Trophoblast cell (in vitro differentiated cells and primary cell): ENCODE measurements around the gene SEMA4C.

Experiments used
- DNase-seq, 2 donors: peaks; one replicate each; pipeline ENCODE4 v3.0.0-alpha.2; 2016
- H2AFZ ChIP-seq: 2 replicates; pipeline ENCODE4 v1.6.1; 2013; ENCODE audit warnings: low read length, moderate library complexity, mild to moderate bottlenecking; ENCODE audit not compliant: insufficient read depth, poor library complexity
- H2AK5ac ChIP-seq: 2 replicates; pipeline ENCODE4 v1.6.1; 2013; ENCODE audit warnings: mild to moderate bottlenecking, low read length
- H2BK120ac ChIP-seq: 2 replicates; pipeline ENCODE4 v1.6.1; 2013; ENCODE audit warnings: low read length, mild to moderate bottlenecking, moderate library complexity; ENCODE audit not compliant: insufficient read depth, poor library complexity
- H2BK12ac ChIP-seq: 2 replicates; pipeline ENCODE4 v1.6.1; 2013; ENCODE audit warnings: mild to moderate bottlenecking, low read length, moderate library complexity
- H2BK5ac ChIP-seq: 2 replicates; pipeline ENCODE4 v1.6.1; 2013; ENCODE audit warnings: low read length, low read depth, moderate library complexity, mild to moderate bottlenecking; ENCODE audit not compliant: poor library complexity
- H3K14ac ChIP-seq: 2 replicates; pipeline ENCODE4 v1.6.1; 2013; ENCODE audit warnings: mild to moderate bottlenecking, low read length
- H3K18ac ChIP-seq: 2 replicates; pipeline ENCODE4 v1.6.1; 2013; ENCODE audit warnings: mild to moderate bottlenecking, low read length
- H3K23ac ChIP-seq: 2 replicates; pipeline ENCODE4 v1.6.1; 2013; ENCODE audit warnings: low read length
- H3K27ac ChIP-seq: 2 replicates; pipeline ENCODE4 v1.5.1; 2013; ENCODE audit warnings: low read depth, mild to moderate bottlenecking, inconsistent platforms, low read length, moderate library complexity
- H3K27me3 ChIP-seq: 2 replicates; pipeline ENCODE4 v1.6.1; 2013; ENCODE audit warnings: inconsistent platforms, mild to moderate bottlenecking, low read length, moderate library complexity; ENCODE audit not compliant: insufficient read depth
- H3K36me3 ChIP-seq, 2 experiments: 1 replicate in 1 of 2; 2 replicates in 1 of 2; pipeline ENCODE4 v1.6.1; 2013; ENCODE audit warnings: low read length in 2 of 2, mild to moderate bottlenecking in 2 of 2, moderate library complexity in 1 of 2; ENCODE audit not compliant: insufficient read depth in 2 of 2, control insufficient read depth in 1 of 2
- H3K4ac ChIP-seq: 2 replicates; pipeline ENCODE4 v1.6.1; 2013; ENCODE audit warnings: low read depth, mild to moderate bottlenecking, low read length, moderate library complexity
- H3K4me1 ChIP-seq, 2 experiments: 1 replicate in 1 of 2; 2 replicates in 1 of 2; pipeline ENCODE4 v1.6.1; 2013; ENCODE audit warnings: low read length in 2 of 2, mild to moderate bottlenecking in 2 of 2, moderate library complexity in 1 of 2; ENCODE audit not compliant: insufficient read depth in 2 of 2, control insufficient read depth in 1 of 2
- H3K4me2 ChIP-seq: 2 replicates; pipeline ENCODE4 v1.6.1; 2013; ENCODE audit warnings: inconsistent platforms, mild to moderate bottlenecking, low read length, moderate library complexity
- H3K4me3 ChIP-seq: 2 replicates; pipeline ENCODE4 v1.5.1; 2013; ENCODE audit warnings: mild to moderate bottlenecking, low read depth, low read length, inconsistent platforms
- H3K79me1 ChIP-seq: one replicate; pipeline ENCODE4 v1.6.1; 2013; ENCODE audit warnings: low read length
- H3K79me2 ChIP-seq: 2 replicates; pipeline ENCODE4 v1.6.1; 2013; ENCODE audit warnings: low read length, mild to moderate bottlenecking; ENCODE audit not compliant: control insufficient read depth, insufficient read depth, poor library complexity
- H3K9ac ChIP-seq: 2 replicates; pipeline ENCODE4 v1.6.1; 2013; ENCODE audit warnings: mild to moderate bottlenecking, low read length
- H3K9me3 ChIP-seq: 2 replicates; pipeline ENCODE4 v1.6.1; 2013; ENCODE audit warnings: low read depth, mild to moderate bottlenecking, control low read depth, inconsistent platforms, low read length; ENCODE audit not compliant: insufficient read depth
- H4K12ac ChIP-seq: 2 replicates; pipeline ENCODE4 v1.6.1; 2013; ENCODE audit warnings: low read depth, mild to moderate bottlenecking, low read length, moderate library complexity
- H4K8ac ChIP-seq: 2 replicates; pipeline ENCODE4 v1.6.1; 2013; ENCODE audit warnings: low read depth, mild to moderate bottlenecking, low read length, moderate library complexity
- H4K91ac ChIP-seq: one replicate; pipeline ENCODE4 v1.6.1; 2013; ENCODE audit warnings: low read depth, mild to moderate bottlenecking, low read length, moderate library complexity
- WGBS: extraction: QIAGEN DNeasy Blood & Tissue Kit; methylation state at CpG from one replicate; pipeline ENCODE4 v1.1.7; 2013; ENCODE audit warnings: missing lambda C conversion rate; ENCODE audit not compliant: insufficient read length, insufficient coverage; ENCODE audit errors: extremely low coverage; 5-methylcytosine and 5-hydroxymethylcytosine counted together

The SEMA4C gene

DNA sequence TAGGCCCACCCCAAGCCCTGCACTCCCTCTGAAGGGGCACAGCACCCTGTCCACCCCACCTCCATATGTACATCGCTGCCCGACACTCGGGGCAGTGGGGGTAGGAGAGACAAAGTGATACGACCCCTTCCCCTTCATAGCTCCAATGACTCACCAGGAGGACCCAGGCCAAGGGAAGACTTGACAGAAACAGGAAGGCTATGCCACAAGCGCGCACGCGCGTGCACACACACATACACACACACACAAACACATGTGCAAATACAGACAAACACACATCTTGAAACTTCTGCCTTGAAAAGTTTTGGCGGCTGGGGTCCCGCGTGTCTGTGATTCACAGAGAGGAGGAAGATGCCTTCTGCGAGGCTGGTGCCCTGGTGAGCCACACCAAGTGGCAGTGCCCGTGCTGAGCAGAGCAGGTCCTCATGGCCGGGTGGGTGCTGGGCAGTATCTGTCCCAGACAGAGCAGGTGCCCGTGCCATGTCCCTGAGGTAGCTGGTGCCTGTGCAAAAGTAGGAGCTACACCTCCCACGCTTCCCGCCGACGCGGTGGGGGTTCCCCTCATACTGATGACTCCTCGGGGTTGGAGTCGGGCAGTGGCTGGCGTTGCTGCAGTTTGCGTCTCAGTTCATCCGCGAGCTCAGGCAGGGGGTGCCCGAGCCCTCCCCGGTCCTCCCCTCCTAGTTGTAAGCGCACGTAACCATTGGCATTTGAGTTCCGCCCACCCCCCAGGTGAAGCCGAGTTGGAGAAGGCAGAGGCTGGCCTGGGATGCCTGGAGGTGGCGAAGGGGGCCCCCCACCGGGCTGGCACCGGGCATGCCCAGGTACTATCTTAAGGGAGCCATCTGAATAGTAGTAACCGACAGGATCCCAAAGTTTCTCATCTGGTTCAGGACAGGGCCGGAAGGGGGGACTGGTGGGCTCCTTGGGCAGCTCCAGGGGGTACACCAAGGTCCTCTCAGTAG lies 9.5 kb downstream of the SEMA4C start:
- Histone ChIP-seq H3K27ac (no peak overlapping the region), H3K9ac (no peak overlapping the region), H3K36me3 (peaks cover 49 to 53% of the 10 kb centered on the region in 2 experiments), H3K14ac (no peak overlapping the region), H2BK120ac (no peak overlapping the region), H2BK5ac (no peak overlapping the region), H3K4me3 (no peak overlapping the region), H2BK12ac (no peak overlapping the region), H3K4me2 (no peak overlapping the region), H3K27me3 (no peaks in the 10 kb centered on the region), H3K4me1 (peaks cover 8 to 17% of the 10 kb centered on the region in 2 experiments), H3K79me1 (peaks cover 6% of the 10 kb centered on the region), H3K23ac (no peak overlapping the region), H3K4ac (no peak overlapping the region), H2AK5ac (no peak overlapping the region), H3K18ac (peak overlapping the region; percentile 16), H3K79me2 (peaks cover 5% of the 10 kb centered on the region), H4K91ac (no peak overlapping the region), H3K9me3 (no peaks in the 10 kb centered on the region), H4K8ac (no peak overlapping the region), H2AFZ (no peak overlapping the region), H4K12ac (no peak overlapping the region)
- peak in 1 of 2 donors; percentile 29 for DNase-seq
- WGBS, result no CpG with 5 or more reads among the region's 38 CpGs

DNA sequence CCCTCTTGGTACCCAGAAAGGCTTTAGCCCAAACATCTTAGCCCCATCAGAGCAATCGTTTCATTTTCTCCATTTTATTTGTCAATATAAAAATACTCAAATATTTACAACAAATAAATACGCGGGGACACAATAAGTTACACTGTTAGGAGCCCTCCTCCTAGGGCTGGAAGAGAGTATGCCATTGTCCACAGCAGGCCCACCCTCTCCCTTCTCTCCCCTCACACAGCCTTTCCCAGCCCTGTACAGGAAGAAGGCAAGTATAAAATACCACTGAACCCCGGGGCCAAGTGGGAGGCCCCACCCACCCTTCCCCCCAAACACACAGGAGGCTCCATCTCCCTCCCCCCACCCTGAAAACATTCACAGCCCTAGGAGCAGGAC lies 10.2 kb downstream of the SEMA4C start:
- Histone ChIP-seq H3K9ac (no peak overlapping the region), H3K4me1 (peaks cover 8 to 17% of the 10 kb centered on the region in 2 experiments), H3K79me1 (peaks cover 6% of the 10 kb centered on the region), H3K36me3 (peaks cover 43 to 46% of the 10 kb centered on the region in 2 experiments), H3K9me3 (no peaks in the 10 kb centered on the region), H3K14ac (no peak overlapping the region), H4K12ac (no peak overlapping the region), H3K23ac (no peak overlapping the region), H4K91ac (no peak overlapping the region), H2BK12ac (no peak overlapping the region), H3K4me3 (no peak overlapping the region), H2AFZ (no peak overlapping the region), H3K27me3 (no peaks in the 10 kb centered on the region), H3K27ac (peak overlapping the region; percentile 79), H2AK5ac (no peak overlapping the region), H3K79me2 (peaks cover 5% of the 10 kb centered on the region), H2BK120ac (no peak overlapping the region), H3K4ac (no peak overlapping the region), H2BK5ac (no peak overlapping the region), H3K4me2 (no peak overlapping the region), H3K18ac (no peak overlapping the region), H4K8ac (no peak overlapping the region)
- 100% methylated on average over 3 of the region's 4 CpGs for WGBS
- no peak for DNase-seq

DNA sequence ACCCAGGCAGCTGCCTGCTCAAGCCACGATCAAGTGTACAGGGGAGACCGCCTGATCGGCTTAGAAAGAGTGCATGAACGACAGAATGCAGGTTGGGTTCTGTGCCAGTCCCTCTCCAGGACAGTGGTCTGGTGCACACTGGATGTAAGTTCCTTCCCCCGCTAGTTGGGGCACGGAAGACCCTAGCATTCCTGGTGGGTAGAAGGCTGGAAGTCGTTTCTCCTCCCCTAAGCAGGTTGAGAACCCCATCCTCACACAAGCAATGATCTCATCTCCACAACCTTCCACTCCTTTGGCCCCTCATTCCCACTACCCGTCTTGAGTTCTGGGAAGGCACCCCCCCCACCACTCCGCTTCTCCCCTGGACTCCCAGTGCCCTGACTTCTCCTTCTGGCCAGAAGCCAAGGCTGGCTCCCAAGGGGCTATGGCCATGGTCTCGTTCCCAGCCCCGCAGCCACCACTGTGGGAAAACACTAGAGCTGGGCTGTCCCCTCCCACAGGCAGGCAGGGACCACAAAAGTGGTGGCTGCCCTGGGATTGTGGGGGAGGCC lies 10.7 kb downstream of the SEMA4C start:
- Histone ChIP-seq H2AK5ac (no peak overlapping the region), H4K12ac (no peak overlapping the region), H2BK12ac (no peak overlapping the region), H3K14ac (no peak overlapping the region), H2BK120ac (no peak overlapping the region), H3K79me2 (peaks cover 5% of the 10 kb centered on the region), H3K4me2 (peak overlapping the region; percentile 87), H3K27ac (peak overlapping the region; percentile 79), H3K4me3 (no peak overlapping the region), H3K36me3 (peaks cover 38 to 41% of the 10 kb centered on the region in 2 experiments), H4K91ac (no peak overlapping the region), H3K9ac (no peak overlapping the region), H3K23ac (no peak overlapping the region), H3K18ac (no peak overlapping the region), H3K79me1 (peaks cover 6% of the 10 kb centered on the region), H3K27me3 (no peaks in the 10 kb centered on the region), H3K9me3 (no peaks in the 10 kb centered on the region), H3K4ac (no peak overlapping the region), H2BK5ac (no peak overlapping the region), H2AFZ (no peak overlapping the region), H4K8ac (no peak overlapping the region), H3K4me1 (peaks cover 8 to 17% of the 10 kb centered on the region in 2 experiments)
- no CpG with 5 or more reads among the region's 11 CpGs for WGBS
- DNase-seq, result peak in 1 of 2 donors; percentile 21

DNA sequence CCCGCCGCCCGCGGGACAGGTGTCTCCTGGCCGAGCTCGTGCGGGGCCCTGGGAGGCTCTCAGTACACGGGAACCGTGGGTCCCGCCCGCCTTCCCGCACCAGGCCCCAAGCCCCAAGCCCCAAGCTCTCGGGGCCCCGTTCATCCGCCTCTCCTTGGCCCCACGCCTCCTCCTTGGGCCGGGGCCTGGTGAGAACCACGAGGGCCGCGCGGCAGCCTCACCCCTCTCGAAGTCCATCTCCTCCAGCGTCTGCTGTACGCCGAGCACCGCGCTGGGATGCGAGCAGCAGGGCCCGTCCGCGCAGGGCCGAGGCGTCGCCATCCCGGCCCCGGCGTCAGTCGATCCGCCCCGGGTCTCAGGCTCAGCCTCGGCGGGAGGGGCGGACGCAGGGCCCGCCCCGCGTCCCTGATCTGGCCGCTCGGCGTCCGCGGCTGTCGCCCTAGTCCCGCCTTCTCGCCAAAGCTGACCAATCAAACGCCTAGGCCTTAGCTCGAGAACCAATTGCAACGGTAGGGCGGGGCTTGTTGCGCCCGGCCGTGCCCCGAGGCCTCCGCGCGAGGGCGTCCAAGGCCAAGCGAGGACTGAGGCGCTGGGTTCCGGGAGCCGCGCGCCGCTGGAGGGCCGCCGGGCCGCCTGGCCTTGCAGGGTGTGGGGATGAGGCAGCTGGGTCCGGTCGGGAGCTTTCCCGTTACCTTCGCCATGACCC lies 12.1 kb downstream of the SEMA4C start, which contains the start of gene ANKRD39:
Gene ANKRD39 (minus strand): TSS at position 350 of the 706 bp plus-strand sequence. CDS start 29 bp downstream, at position 321.
- no CpG with 5 or more reads among the region's 81 CpGs for WGBS
- Histone ChIP-seq H4K8ac (peak within 1 kb of the TSS; percentile 83), H3K23ac (no peak within 1 kb of the TSS), H2AK5ac (no peak within 1 kb of the TSS), H3K18ac (peak within 1 kb of the TSS; percentile 67), H2AFZ (peak within 1 kb of the TSS; percentile 58), H3K79me2 (peaks cover 5% of the 10 kb centered on the region), H3K79me1 (peaks cover 6% of the 10 kb centered on the region), H3K4me2 (peak within 1 kb of the TSS; percentile 87), H3K9me3 (no peaks in the 10 kb centered on the region), H3K36me3 (peaks cover 29 to 32% of the 10 kb centered on the region in 2 experiments), H3K4me3 (peak within 1 kb of the TSS; percentile 78), H3K4ac (peak within 1 kb of the TSS; percentile 50), H4K12ac (peak within 1 kb of the TSS; percentile 81), H3K4me1 (peaks cover 8 to 17% of the 10 kb centered on the region in 2 experiments), H2BK5ac (peak within 1 kb of the TSS; percentile 28), H3K27ac (peak within 1 kb of the TSS; percentile 79), H3K27me3 (no peaks in the 10 kb centered on the region), H3K9ac (peak within 1 kb of the TSS; percentile 40), H4K91ac (peak within 1 kb of the TSS; percentile 74), H2BK12ac (no peak within 1 kb of the TSS), H3K14ac (peak within 1 kb of the TSS; percentile 62), H2BK120ac (peak within 1 kb of the TSS; percentile 23)
- peak; percentile 99 to 100 for DNase-seq
